Measurements from ENCODE around the gene KRTAP10-1.

DNA sequence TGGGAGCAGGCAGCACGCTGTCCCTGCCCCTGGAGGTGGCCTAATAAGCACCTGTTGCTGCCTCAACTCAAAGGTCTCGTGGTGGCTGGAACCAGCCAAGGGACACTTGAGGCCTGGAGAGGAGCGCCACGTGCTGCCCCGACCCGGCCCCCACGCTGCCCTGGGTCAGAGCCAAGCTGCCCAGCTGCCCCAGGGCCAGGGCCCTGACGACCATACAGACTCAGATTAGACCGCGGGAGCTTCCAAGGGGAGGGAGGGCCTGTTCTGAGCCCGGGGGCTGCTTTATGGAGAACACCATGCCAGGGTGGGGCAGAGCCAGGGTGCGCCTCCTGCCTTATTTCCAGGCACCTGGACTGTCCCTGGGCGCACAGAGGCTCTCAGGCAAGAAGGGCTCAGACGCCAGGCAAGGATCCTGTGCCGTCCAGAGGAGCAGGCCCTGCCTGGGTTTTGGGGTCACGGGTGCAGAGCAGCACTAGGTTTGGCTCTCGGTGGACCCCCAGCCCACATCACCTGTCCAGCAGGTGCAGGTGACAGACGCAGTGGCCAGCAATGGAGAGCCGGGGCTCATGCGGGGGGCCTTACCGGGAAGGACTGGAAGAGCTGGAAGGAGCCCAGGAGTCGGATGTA is 18.6 kb downstream of the KRTAP10-1 start:
- TF ChIP-seq POLR2A (IDR thresholded peaks at IDR 0.05; ENCODE audit: control extremely low read depth in 1 of 2, low read depth in 2 of 2, low read length in 2 of 2): no peak
- TF ChIP-seq GABPA (IDR thresholded peaks at IDR 0.05; ENCODE audit: borderline replicate concordance, insufficient read depth, low read length): no peak
- TF ChIP-seq ZNF274 (IDR thresholded peaks at IDR 0.05; ENCODE audit: borderline replicate concordance, extremely low read depth, low read length): no peak
- no peak for TF ChIP-seq HDAC6 (IDR thresholded peaks at IDR 0.05; ENCODE audit: low read depth, low read length)
- no peak for TF ChIP-seq FOSL1 (IDR thresholded peaks at IDR 0.05; ENCODE audit: insufficient read depth, low read depth, low read length)
- TF ChIP-seq, protein P1, sequence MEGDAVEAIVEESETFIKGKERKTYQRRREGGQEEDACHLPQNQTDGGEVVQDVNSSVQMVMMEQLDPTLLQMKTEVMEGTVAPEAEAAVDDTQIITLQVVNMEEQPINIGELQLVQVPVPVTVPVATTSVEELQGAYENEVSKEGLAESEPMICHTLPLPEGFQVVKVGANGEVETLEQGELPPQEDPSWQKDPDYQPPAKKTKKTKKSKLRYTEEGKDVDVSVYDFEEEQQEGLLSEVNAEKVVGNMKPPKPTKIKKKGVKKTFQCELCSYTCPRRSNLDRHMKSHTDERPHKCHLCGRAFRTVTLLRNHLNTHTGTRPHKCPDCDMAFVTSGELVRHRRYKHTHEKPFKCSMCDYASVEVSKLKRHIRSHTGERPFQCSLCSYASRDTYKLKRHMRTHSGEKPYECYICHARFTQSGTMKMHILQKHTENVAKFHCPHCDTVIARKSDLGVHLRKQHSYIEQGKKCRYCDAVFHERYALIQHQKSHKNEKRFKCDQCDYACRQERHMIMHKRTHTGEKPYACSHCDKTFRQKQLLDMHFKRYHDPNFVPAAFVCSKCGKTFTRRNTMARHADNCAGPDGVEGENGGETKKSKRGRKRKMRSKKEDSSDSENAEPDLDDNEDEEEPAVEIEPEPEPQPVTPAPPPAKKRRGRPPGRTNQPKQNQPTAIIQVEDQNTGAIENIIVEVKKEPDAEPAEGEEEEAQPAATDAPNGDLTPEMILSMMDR (IDR thresholded peaks at IDR 0.05; ENCODE audit: control extremely low read depth in 1 of 3, insufficient read depth in 1 of 3, low read depth in 1 of 3, low read length in 3 of 3): no peak
- no peak for TF ChIP-seq SRF (IDR thresholded peaks at IDR 0.05; ENCODE audit: low read depth, low read length)
- no peak for TF ChIP-seq EP300 (IDR thresholded peaks at IDR 0.05; ENCODE audit: borderline replicate concordance in 1 of 2, low read depth in 2 of 2, low read length in 2 of 2)
- TF ChIP-seq TBP (IDR thresholded peaks at IDR 0.05; ENCODE audit: low read depth, low read length): no peak
- TF ChIP-seq, protein P2, sequence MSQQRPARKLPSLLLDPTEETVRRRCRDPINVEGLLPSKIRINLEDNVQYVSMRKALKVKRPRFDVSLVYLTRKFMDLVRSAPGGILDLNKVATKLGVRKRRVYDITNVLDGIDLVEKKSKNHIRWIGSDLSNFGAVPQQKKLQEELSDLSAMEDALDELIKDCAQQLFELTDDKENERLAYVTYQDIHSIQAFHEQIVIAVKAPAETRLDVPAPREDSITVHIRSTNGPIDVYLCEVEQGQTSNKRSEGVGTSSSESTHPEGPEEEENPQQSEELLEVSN (IDR thresholded peaks at IDR 0.05): no peak
- 0 out of 2 replicates have a peak, but pooled peaks have one; percentile 6 for TF ChIP-seq POLR2AphosphoS5 (IDR thresholded peaks at IDR 0.05; ENCODE audit: low read depth, low read length)
- TF ChIP-seq MAFK (IDR thresholded peaks at IDR 0.05; ENCODE audit: low read depth, low read length): no peak
- TF ChIP-seq BCL11A (IDR thresholded peaks at IDR 0.05; ENCODE audit: low read depth in 2 of 2, low read length in 2 of 2): no peak
- no peak for TF ChIP-seq HDAC2 (IDR thresholded peaks at IDR 0.05; ENCODE audit: borderline replicate concordance in 1 of 2, low read depth in 2 of 2, low read length in 2 of 2)

All from H1 (cell line).